Measurements from ENCODE around the gene LCORL. TPM values are rescaled to one million over a fixed set of nuclear protein-coding genes. Genes with fewer than 3 reads are reported as not detected.

LCORL gene
- total RNA-seq, 4 donors from 2014 or later, result 11.4 to 23.6 (median 13.0) TPM

GRCh38 chr4:17894421-17894820 lies 127.1 kb downstream of the LCORL start:
- ATAC-seq (ENCODE audit: low FRiP score), result no peak
- DNase-seq (ENCODE audit: low spot score), result no peak
- TF ChIP-seq CTCF (IDR thresholded peaks at IDR 0.05), result no peak

GRCh38 chr4:17889692-17890091 lies 131.9 kb downstream of the LCORL start:
- DNase-seq (ENCODE audit: low spot score), result no peak
- TF ChIP-seq CTCF (IDR thresholded peaks at IDR 0.05), result no peak
- ATAC-seq (ENCODE audit: low FRiP score), result no peak

GRCh38 chr4:17884511-17884910 lies 137.0 kb downstream of the LCORL start:
- TF ChIP-seq CTCF (IDR thresholded peaks at IDR 0.05), result no peak
- ATAC-seq (ENCODE audit: low FRiP score) (no peak), DNase-seq (ENCODE audit: low spot score) (no peak)

- DNase-seq (ENCODE audit: low spot score) (no peak), ATAC-seq (ENCODE audit: low FRiP score) (no peak)
- TF ChIP-seq CTCF (IDR thresholded peaks at IDR 0.05), result no peak
Observed at GRCh38 chr4:17884063-17884462, 137.5 kb downstream of the LCORL start.

GRCh38 chr4:17877661-17878060 lies 143.9 kb downstream of the LCORL start:
- no peak for ATAC-seq (ENCODE audit: low FRiP score)
- no peak for TF ChIP-seq CTCF (IDR thresholded peaks at IDR 0.05)

GRCh38 chr4:17876943-17877342 lies 144.6 kb downstream of the LCORL start:
- ATAC-seq (ENCODE audit: low FRiP score), result no peak
- no peak for TF ChIP-seq CTCF (IDR thresholded peaks at IDR 0.05)

More at GRCh38 chr4:17877661-17878060, 143.9 kb downstream of the LCORL start:
- DNase-seq (ENCODE audit: low spot score), result no peak

GRCh38 chr4:17875402-17876070 lies 146.0 kb downstream of the LCORL start:
- no peak for ATAC-seq (ENCODE audit: low FRiP score)
- no peak for DNase-seq (ENCODE audit: low spot score)
- TF ChIP-seq CTCF (IDR thresholded peaks at IDR 0.05), result no peak

More at GRCh38 chr4:17876943-17877342, 144.6 kb downstream of the LCORL start:
- no peak for DNase-seq (ENCODE audit: low spot score)

Measured in omental fat pad (tissue), 4 donors.